Heart right ventricle (tissue), 16 donors: ENCODE measurements around the gene PHC2. TPM values are rescaled to one million over a fixed set of nuclear protein-coding genes. Genes with fewer than 3 reads are reported as not detected.
A peak's percentile ranks its signal among the peaks of the same experiment; 100 is the strongest.

ENCODE experiments used
- ATAC-seq, 8 donors: fragments of 200-7000 bp; cut with Tn5 transposase; one replicate each; pipeline ENCODE4 v1.9.1; 2020; ENCODE audit warnings: mild to moderate bottlenecking in 8 of 8, moderate library complexity in 8 of 8, moderate number of reproducible peaks in 1 of 8
- DNase-seq, 2 donors: peaks; one replicate each; pipeline ENCODE4 v3.0.0-alpha.2; 2020
- H3K27ac ChIP-seq, 10 donors: fragments of 200-600 bp; sonication (generic) in 2 of 10; one replicate each; pipeline versions ENCODE4 v1.5.0 to v1.8.0; 2020 to 2022; ENCODE audit warnings: mild to moderate bottlenecking in 3 of 10
- H3K27me3 ChIP-seq, 7 donors: fragments of 200-600 bp; one replicate each; pipeline ENCODE4 v1.8.0; 2021 to 2022; ENCODE audit warnings: mild to moderate bottlenecking in 2 of 7
- H3K36me3 ChIP-seq, 9 donors: fragments of 200-600 bp; sonication (generic) in 1 of 9; one replicate each; pipeline versions ENCODE4 v1.5.0 to v1.8.0; 2020 to 2022; ENCODE audit warnings: mild to moderate bottlenecking in 2 of 9
- H3K4me1 ChIP-seq, 9 donors: fragments of 200-600 bp; sonication (generic) in 1 of 9; one replicate each; pipeline versions ENCODE4 v1.5.0 to v1.8.0; 2020 to 2022; ENCODE audit warnings: mild to moderate bottlenecking in 4 of 9
- H3K4me3 ChIP-seq, 10 donors: fragments of 200-600 bp; sonication (generic) in 2 of 10; one replicate each; pipeline versions ENCODE4 v1.5.0 to v1.8.0; 2020 to 2022; ENCODE audit warnings: mild to moderate bottlenecking in 7 of 10, moderate library complexity in 2 of 10
- H3K9me3 ChIP-seq, 11 donors: fragments of 200-600 bp in 10 of 11; sonication (generic) in 2 of 11; one replicate each; pipeline versions ENCODE4 v1.5.0 to v1.8.0; 2013 to 2022; ENCODE audit warnings: mild to moderate bottlenecking in 2 of 11, control low read depth in 1 of 11, moderate library complexity in 1 of 11
- CTCF ChIP-seq, 9 donors: fragments of 200-600 bp; sonication (generic) in 2 of 9; IDR thresholded peaks; one replicate each; pipeline versions ENCODE4 v1.5.0 to v1.8.0; 2021 to 2022; ENCODE audit warnings: antibody characterized with exemption in 9 of 9, mild to moderate bottlenecking in 5 of 9, moderate library complexity in 1 of 9
- WGBS, 2 donors: extraction: QIAGEN DNeasy Blood & Tissue Kit; methylation state at CpG; one replicate each; pipeline ENCODE4 v1.1.7; 2013; ENCODE audit warnings: inconsistent platforms in 1 of 2; 5-methylcytosine and 5-hydroxymethylcytosine counted together
- intact Hi-C, 10 donors: fragments of 100-400 bp; cut with DNase I; formaldehyde crosslinking; loops; one replicate each; pipeline versions ENCODE4 v1.11.1 to v1.14.2; 2022
- polyA plus RNA-seq, 2 donors: library from polyadenylated mRNA; stranded (reverse); fragments of 200-250 nt; gene quantifications; one replicate each; pipeline ENCODE4 v1.2.3, GENCODE V29; 2013
- total RNA-seq, 10 donors: library from RNA; stranded (reverse); fragmentation: NEBNext Ultra II Directional in 3 of 10; extraction: Animal tissue kit (Norgen Biotek cat#: 25700) in 3 of 10; gene quantifications; one replicate each; pipeline versions ENCODE4 v1.2.1 to v1.2.4, GENCODE V29; 2021 to 2023
- donor health status: Arrhythmogenic right ventricular cardiomyopathy.
- donor health status: ischemic (EF 13 %, LVEDD 7.1; RV severe dilation, severe dysfunction).
- donor health status: healthy with polysubstance abuse.
- donor health status: DM: no; HTN: yes; CAD: no.
- donor health status: DM: no; HTN: no; CAD: no.
- donor health status: ischemic (EF 25% LVEDD 6.9; RV normal size, moderate dysfunction).
- donor health status: ischemic (EF 25% LVEDD 5.7; RV mildly dilated, moderate dysfunction).
- donor health status: healthy.
- donor health status: DM: yes; HTN: yes; CAD: no.
- donor health status: Ischemic cardiomyopathy.
- donor health status: ischemic (EF 35%, LVEDD 5.7; RV mildly dilated, moderate dysfunction).
- donor health status: nonischemic (EF 11% LVEDD 7.7; RV severe dilation, severe dysfunction).
- donor health status: DM: yes; HTN: yes; CAD: no.
- donor health status: PGD.
- donor health status: ischemic (EF 29% LVEDD 5.4; RV normal size, mild dysfunction).
- donor health status: nonischemic (EF 23%, LVEDD 6.1; RV moderate dilation, normal function).

PHC2 gene
- total and polyA plus RNA-seq, 12 donors, result 81.2 to 136 (median 99.3) TPM

DNA sequence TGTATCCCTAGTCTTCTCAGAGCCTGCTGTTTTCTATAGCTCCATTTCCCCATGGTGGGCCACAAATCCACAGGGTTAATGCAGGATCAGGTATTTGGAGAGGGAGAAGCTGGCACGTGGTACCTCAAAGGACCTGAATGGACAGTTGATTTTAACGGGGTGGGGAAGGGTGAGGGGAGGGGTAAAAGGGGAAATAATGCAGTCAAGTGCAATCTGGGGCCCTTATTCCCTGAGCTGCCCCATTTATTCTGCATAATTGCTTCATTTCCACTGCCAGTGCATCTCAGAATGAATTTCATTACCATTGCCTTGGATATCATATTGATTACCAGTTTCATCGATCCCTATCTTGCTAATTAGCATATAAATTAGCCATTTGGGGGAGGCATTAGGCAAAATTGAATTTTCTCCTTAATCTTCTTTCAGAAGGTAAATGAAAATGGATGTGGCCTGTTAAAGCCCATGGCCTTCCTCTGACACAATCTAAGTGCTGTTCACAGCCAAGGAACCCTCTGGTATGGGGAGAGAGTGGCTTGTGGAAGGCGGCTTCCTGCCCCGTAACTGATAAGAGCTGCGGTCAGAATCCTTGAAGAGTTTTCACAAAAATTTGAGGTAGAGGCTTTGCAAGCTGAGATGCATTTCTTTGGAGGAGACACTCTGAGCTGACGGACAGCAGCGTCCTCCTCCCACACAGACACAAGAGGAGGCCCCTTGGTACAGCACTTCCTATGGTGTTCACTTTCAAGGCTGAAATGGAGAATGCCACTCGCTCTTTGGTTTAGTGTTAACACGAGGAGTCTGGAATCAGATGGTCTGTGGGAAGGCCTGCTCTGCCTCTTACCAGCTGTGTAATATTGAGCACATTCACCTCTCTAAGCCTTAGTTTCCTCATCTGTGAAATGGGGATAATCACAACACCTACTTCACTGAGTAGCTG is 34.4 kb downstream of the PHC2 start:
- no peak overlapping the region for H3K4me3 ChIP-seq
- no peak for ATAC-seq
- H3K27me3 ChIP-seq, result no peaks in the 10 kb centered on the region
- DNase-seq, result no peak
- 70 to 79% methylated on average over 10 of the region's 10 CpGs for WGBS, 2 donors
- peaks cover 5 to 81% (median 17%) of the 10 kb centered on the region in 9 donors for H3K4me1 ChIP-seq
- peak overlapping the region in 1 of 10 donors; percentile 49 for H3K27ac ChIP-seq
- intact Hi-C loops, result no loop called here
- peaks cover 0 to 9% (median 0%) of the 10 kb centered on the region in 9 donors for H3K36me3 ChIP-seq
- H3K9me3 ChIP-seq, result no peaks in the 10 kb centered on the region
- no peak for TF ChIP-seq CTCF (IDR thresholded peaks at IDR 0.05)

GRCh38 chr1:33394770-33395169 is 36.1 kb downstream of the PHC2 start:
- ATAC-seq (no peak), DNase-seq (no peak)
- Histone ChIP-seq H3K36me3 (peaks cover 0 to 9% (median 0%) of the 10 kb centered on the region in 9 donors), H3K27me3 (no peaks in the 10 kb centered on the region), H3K4me1 (peaks cover 7 to 78% (median 14%) of the 10 kb centered on the region in 9 donors), H3K4me3 (no peak overlapping the region), H3K27ac (peak overlapping the region in 1 of 10 donors; percentile 55), H3K9me3 (no peaks in the 10 kb centered on the region)
- TF ChIP-seq CTCF (IDR thresholded peaks at IDR 0.05), result no peak
- 75 to 83% methylated on average over 5 of the region's 5 CpGs for WGBS, 2 donors
- intact Hi-C loops, result no loop called here

- peaks cover 9 to 78% (median 21%) of the 10 kb centered on the region in 9 donors for H3K4me1 ChIP-seq
- peaks cover 0 to 9% (median 0%) of the 10 kb centered on the region in 9 donors for H3K36me3 ChIP-seq
- intact Hi-C loops, result no loop called here
- H3K27me3 ChIP-seq, result no peaks in the 10 kb centered on the region
- H3K4me3 ChIP-seq, result no peak overlapping the region
- DNase-seq (no peak), ATAC-seq (no peak)
- peak overlapping the region in 4 of 10 donors; percentile 0 to 57 (median 46) for H3K27ac ChIP-seq
- H3K9me3 ChIP-seq, result no peaks in the 10 kb centered on the region
- TF ChIP-seq CTCF (IDR thresholded peaks at IDR 0.05), result no peak
Observed at GRCh38 chr1:33393991-33394390, 36.9 kb downstream of the PHC2 start.

DNA sequence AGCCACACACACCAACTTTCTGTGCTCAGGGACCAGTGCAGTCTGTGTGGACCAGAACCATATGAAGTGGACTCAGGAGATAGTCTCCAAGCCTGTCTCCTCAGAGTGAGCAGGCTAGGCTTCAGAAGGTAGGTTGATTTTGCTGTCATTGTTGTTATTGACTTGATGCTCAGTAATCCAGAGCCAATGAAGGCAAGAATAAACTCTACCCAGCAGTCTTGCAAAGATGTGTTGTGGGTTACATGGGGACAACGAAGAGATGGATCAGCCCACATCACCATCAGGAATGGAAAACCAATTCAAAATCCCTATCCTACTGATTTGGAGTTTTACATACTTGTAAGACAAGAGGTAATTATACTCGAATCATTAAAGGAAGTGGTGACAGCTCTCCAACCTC is 37.4 kb downstream of the PHC2 start:
- Histone ChIP-seq H3K27ac (peak overlapping the region in 5 of 10 donors; percentile 15 to 57 (median 36)), H3K4me1 (peaks cover 7 to 78% (median 22%) of the 10 kb centered on the region in 9 donors), H3K4me3 (no peak overlapping the region), H3K36me3 (peaks cover 0 to 9% (median 0%) of the 10 kb centered on the region in 9 donors), H3K9me3 (no peaks in the 10 kb centered on the region), H3K27me3 (no peaks in the 10 kb centered on the region)
- no peak for TF ChIP-seq CTCF (IDR thresholded peaks at IDR 0.05)
- intact Hi-C loops, result no loop called here
- 53 to 64% methylated on average over 2 of the region's 2 CpGs for WGBS, 2 donors
- ATAC-seq, result peak in 2 of 8 donors; percentile 28 to 51
- DNase-seq, result no peak
